Astrocyte (in vitro differentiated cells and primary cell): ENCODE results near the gene SNAPIN. TPM values are rescaled to one million over a fixed set of nuclear protein-coding genes. Genes with fewer than 3 reads are reported as not detected.

ENCODE experiments used
- DNase-seq: peaks from one replicate; pipeline ENCODE4 v3.0.0-alpha.2; 2010; ENCODE audit warnings: low read depth
- FAIRE-seq: peaks from 2 replicates; lab custom pipeline; 2011; peaks lifted over from hg19 to GRCh38; lab: Jason Lieb, UNC
- H2AFZ ChIP-seq: 2 replicates; pipeline ENCODE4 v1.6.0; 2012; ENCODE audit warnings: low read depth, low read length, inconsistent platforms
- H3K27ac ChIP-seq: 2 replicates; pipeline ENCODE4 v1.5.1; 2011; ENCODE audit warnings: low read depth, low read length, inconsistent platforms
- H3K27me3 ChIP-seq: 2 replicates; pipeline ENCODE4 v1.6.0; 2011; ENCODE audit warnings: low read length, inconsistent platforms; ENCODE audit not compliant: insufficient read depth
- H3K36me3 ChIP-seq: 2 replicates; pipeline ENCODE4 v1.5.1; 2011; ENCODE audit warnings: low read length, inconsistent platforms; ENCODE audit not compliant: insufficient read depth
- H3K4me1 ChIP-seq: 2 replicates; pipeline ENCODE4 v1.5.1; 2011; ENCODE audit warnings: low read length, inconsistent platforms; ENCODE audit not compliant: insufficient read depth
- H3K4me2 ChIP-seq: 2 replicates; pipeline ENCODE4 v1.6.0; 2012; ENCODE audit warnings: low read length, inconsistent platforms
- H3K4me3 ChIP-seq: 2 replicates; pipeline ENCODE4 v1.5.1; 2011; ENCODE audit warnings: low read depth, mild to moderate bottlenecking, low read length, inconsistent platforms; ENCODE audit not compliant: insufficient read depth
- H3K79me2 ChIP-seq: 2 replicates; pipeline ENCODE4 v1.6.0; 2012; ENCODE audit warnings: mild to moderate bottlenecking, low read length, inconsistent platforms; ENCODE audit not compliant: insufficient read depth
- H3K9ac ChIP-seq: 2 replicates; pipeline ENCODE4 v1.6.0; 2012; ENCODE audit warnings: mild to moderate bottlenecking, low read length, inconsistent platforms
- H3K9me3 ChIP-seq: 2 replicates; pipeline ENCODE4 v1.5.1; 2012; ENCODE audit warnings: low read depth, mild to moderate bottlenecking, low read length, inconsistent platforms; ENCODE audit not compliant: insufficient read depth
- H4K20me1 ChIP-seq: 2 replicates; pipeline ENCODE4 v1.6.0; 2012; ENCODE audit warnings: low read length, inconsistent platforms; ENCODE audit not compliant: insufficient read depth
- H3K27ac Mint-ChIP-seq: one replicate; pipeline ENCODE4 v1.8.0; 2021; ENCODE audit warnings: mild to moderate bottlenecking, mixed read lengths; ENCODE audit not compliant: unreplicated experiment
- H3K27me3 Mint-ChIP-seq: one replicate; pipeline ENCODE4 v1.8.0; 2021; ENCODE audit warnings: low read depth, mixed read lengths; ENCODE audit not compliant: unreplicated experiment
- H3K36me3 Mint-ChIP-seq: one replicate; pipeline ENCODE4 v1.8.0; 2021; ENCODE audit warnings: low read depth, mixed read lengths; ENCODE audit not compliant: unreplicated experiment
- H3K4me1 Mint-ChIP-seq: one replicate; pipeline ENCODE4 v1.8.0; 2021; ENCODE audit warnings: low read depth, mixed read lengths; ENCODE audit not compliant: unreplicated experiment
- H3K4me3 Mint-ChIP-seq: one replicate; pipeline ENCODE4 v1.8.0; 2021; ENCODE audit warnings: mild to moderate bottlenecking, moderate library complexity, mixed read lengths; ENCODE audit not compliant: unreplicated experiment
- H3K9me3 Mint-ChIP-seq: one replicate; pipeline ENCODE4 v1.8.0; 2021; ENCODE audit warnings: mild to moderate bottlenecking, mixed read lengths; ENCODE audit not compliant: unreplicated experiment
- CTCF ChIP-seq: IDR thresholded peaks from 2 replicates; pipeline ENCODE4 v1.5.1; 2011; ENCODE audit warnings: low read depth, mild to moderate bottlenecking, inconsistent platforms, low read length, moderate library complexity; ENCODE audit not compliant: insufficient read depth
- EZH2 ChIP-seq: IDR thresholded peaks from 2 replicates; pipeline ENCODE4 v1.6.1; 2012; ENCODE audit warnings: mild to moderate bottlenecking, low read length, inconsistent platforms; ENCODE audit not compliant: insufficient read depth
- total RNA-seq: library from RNA; stranded (reverse); gene quantifications from 2 replicates; pipeline ENCODE4 v1.2.1, GENCODE V29; 2021

SNAPIN gene
- total RNA-seq, 1 donor from 2014 or later, result 31.3 TPM

- no peak overlapping the region for H3K27ac Mint-ChIP-seq
- Histone ChIP-seq H3K27me3 (no peaks in the 10 kb centered on the region), H3K9ac (peak overlapping the region; percentile 97), H3K36me3 (peaks cover 43% of the 10 kb centered on the region), H2AFZ (no peak overlapping the region), H3K4me1 (peaks cover 17% of the 10 kb centered on the region), H3K9me3 (no peaks in the 10 kb centered on the region), H4K20me1 (peaks cover 46% of the 10 kb centered on the region), H3K4me2 (peak overlapping the region; percentile 97), H3K27ac (no peak overlapping the region), H3K4me3 (peak overlapping the region; percentile 94), H3K79me2 (peaks cover 49% of the 10 kb centered on the region)
- H3K4me1 Mint-ChIP-seq, result peaks cover 11% of the 10 kb centered on the region
- H3K9me3 Mint-ChIP-seq, result no peaks in the 10 kb centered on the region
- no peak for TF ChIP-seq EZH2
- no peak for TF ChIP-seq CTCF
- DNase-seq, result no peak
- no peak for FAIRE-seq
- H3K27me3 Mint-ChIP-seq, result no peaks in the 10 kb centered on the region
- H3K4me3 Mint-ChIP-seq, result no peak overlapping the region
- peaks cover 11% of the 10 kb centered on the region for H3K36me3 Mint-ChIP-seq
These were observed 11.1 kb downstream of the SNAPIN start for GRCh38 chr1:153669606-153670005.

GRCh38 chr1:153670257-153670858 is 11.9 kb downstream of the SNAPIN start:
- H3K9me3 ChIP-seq, result no peaks in the 10 kb centered on the region
- no peak overlapping the region for H3K27ac Mint-ChIP-seq
- peaks cover 11% of the 10 kb centered on the region for H3K4me1 Mint-ChIP-seq
- no peaks in the 10 kb centered on the region for H3K9me3 Mint-ChIP-seq
- peaks cover 39% of the 10 kb centered on the region for H4K20me1 ChIP-seq
- H3K79me2 ChIP-seq, result peaks cover 43% of the 10 kb centered on the region
- peaks cover 11% of the 10 kb centered on the region for H3K36me3 Mint-ChIP-seq
- peak overlapping the region; percentile 91 for H3K27ac ChIP-seq
- no peak for DNase-seq
- H3K4me3 Mint-ChIP-seq, result no peak overlapping the region
- no peak for TF ChIP-seq CTCF
- no peak for TF ChIP-seq EZH2
- H3K4me2 ChIP-seq, result peak overlapping the region; percentile 97
- H3K4me1 ChIP-seq, result peaks cover 17% of the 10 kb centered on the region
- peak overlapping the region; percentile 38 for H2AFZ ChIP-seq
- no peaks in the 10 kb centered on the region for H3K27me3 ChIP-seq
- H3K36me3 ChIP-seq, result peaks cover 35% of the 10 kb centered on the region
- peak overlapping the region; percentile 97 for H3K9ac ChIP-seq
- no peak for FAIRE-seq
- peak overlapping the region; percentile 94 for H3K4me3 ChIP-seq
- no peaks in the 10 kb centered on the region for H3K27me3 Mint-ChIP-seq
